Astrocyte (in vitro differentiated cells and primary cell): ENCODE data around the gene CUEDC1. TPM values are rescaled to one million over a fixed set of nuclear protein-coding genes. Genes with fewer than 3 reads are reported as not detected.

Experiments used
- DNase-seq: peaks from one replicate; pipeline ENCODE4 v3.0.0-alpha.2; 2010; ENCODE audit warnings: low read depth
- FAIRE-seq: peaks from 2 replicates; lab custom pipeline; 2011; peaks lifted over from hg19 to GRCh38; lab: Jason Lieb, UNC
- H2AFZ ChIP-seq: 2 replicates; pipeline ENCODE4 v1.6.0; 2012; ENCODE audit warnings: low read depth, low read length, inconsistent platforms
- H3K27ac ChIP-seq: 2 replicates; pipeline ENCODE4 v1.5.1; 2011; ENCODE audit warnings: low read depth, low read length, inconsistent platforms
- H3K27me3 ChIP-seq: 2 replicates; pipeline ENCODE4 v1.6.0; 2011; ENCODE audit warnings: low read length, inconsistent platforms; ENCODE audit not compliant: insufficient read depth
- H3K36me3 ChIP-seq: 2 replicates; pipeline ENCODE4 v1.5.1; 2011; ENCODE audit warnings: low read length, inconsistent platforms; ENCODE audit not compliant: insufficient read depth
- H3K4me1 ChIP-seq: 2 replicates; pipeline ENCODE4 v1.5.1; 2011; ENCODE audit warnings: low read length, inconsistent platforms; ENCODE audit not compliant: insufficient read depth
- H3K4me2 ChIP-seq: 2 replicates; pipeline ENCODE4 v1.6.0; 2012; ENCODE audit warnings: low read length, inconsistent platforms
- H3K4me3 ChIP-seq: 2 replicates; pipeline ENCODE4 v1.5.1; 2011; ENCODE audit warnings: low read depth, mild to moderate bottlenecking, low read length, inconsistent platforms; ENCODE audit not compliant: insufficient read depth
- H3K79me2 ChIP-seq: 2 replicates; pipeline ENCODE4 v1.6.0; 2012; ENCODE audit warnings: mild to moderate bottlenecking, low read length, inconsistent platforms; ENCODE audit not compliant: insufficient read depth
- H3K9ac ChIP-seq: 2 replicates; pipeline ENCODE4 v1.6.0; 2012; ENCODE audit warnings: mild to moderate bottlenecking, low read length, inconsistent platforms
- H3K9me3 ChIP-seq: 2 replicates; pipeline ENCODE4 v1.5.1; 2012; ENCODE audit warnings: low read depth, mild to moderate bottlenecking, low read length, inconsistent platforms; ENCODE audit not compliant: insufficient read depth
- H4K20me1 ChIP-seq: 2 replicates; pipeline ENCODE4 v1.6.0; 2012; ENCODE audit warnings: low read length, inconsistent platforms; ENCODE audit not compliant: insufficient read depth
- H3K27ac Mint-ChIP-seq: one replicate; pipeline ENCODE4 v1.8.0; 2021; ENCODE audit warnings: mild to moderate bottlenecking, mixed read lengths; ENCODE audit not compliant: unreplicated experiment
- H3K27me3 Mint-ChIP-seq: one replicate; pipeline ENCODE4 v1.8.0; 2021; ENCODE audit warnings: low read depth, mixed read lengths; ENCODE audit not compliant: unreplicated experiment
- H3K36me3 Mint-ChIP-seq: one replicate; pipeline ENCODE4 v1.8.0; 2021; ENCODE audit warnings: low read depth, mixed read lengths; ENCODE audit not compliant: unreplicated experiment
- H3K4me1 Mint-ChIP-seq: one replicate; pipeline ENCODE4 v1.8.0; 2021; ENCODE audit warnings: low read depth, mixed read lengths; ENCODE audit not compliant: unreplicated experiment
- H3K4me3 Mint-ChIP-seq: one replicate; pipeline ENCODE4 v1.8.0; 2021; ENCODE audit warnings: mild to moderate bottlenecking, moderate library complexity, mixed read lengths; ENCODE audit not compliant: unreplicated experiment
- H3K9me3 Mint-ChIP-seq: one replicate; pipeline ENCODE4 v1.8.0; 2021; ENCODE audit warnings: mild to moderate bottlenecking, mixed read lengths; ENCODE audit not compliant: unreplicated experiment
- CTCF ChIP-seq: IDR thresholded peaks from 2 replicates; pipeline ENCODE4 v1.5.1; 2011; ENCODE audit warnings: low read depth, mild to moderate bottlenecking, inconsistent platforms, low read length, moderate library complexity; ENCODE audit not compliant: insufficient read depth
- EZH2 ChIP-seq: IDR thresholded peaks from 2 replicates; pipeline ENCODE4 v1.6.1; 2012; ENCODE audit warnings: mild to moderate bottlenecking, low read length, inconsistent platforms; ENCODE audit not compliant: insufficient read depth
- total RNA-seq: library from RNA; stranded (reverse); gene quantifications from 2 replicates; pipeline ENCODE4 v1.2.1, GENCODE V29; 2021

Gene CUEDC1
- total RNA-seq, 1 donor from 2014 or later, result 43.7 TPM

- Histone ChIP-seq H3K4me2 (no peak overlapping the region), H3K79me2 (no peaks in the 10 kb centered on the region), H3K4me3 (no peak overlapping the region), H3K4me1 (peaks cover 17% of the 10 kb centered on the region), H4K20me1 (peaks cover 3% of the 10 kb centered on the region), H3K36me3 (no peaks in the 10 kb centered on the region), H3K9ac (no peak overlapping the region), H3K9me3 (no peaks in the 10 kb centered on the region), H2AFZ (no peak overlapping the region), H3K27ac (no peak overlapping the region), H3K27me3 (peaks cover 28% of the 10 kb centered on the region)
- peaks cover 24% of the 10 kb centered on the region for H3K27me3 Mint-ChIP-seq
- no peaks in the 10 kb centered on the region for H3K36me3 Mint-ChIP-seq
- no peaks in the 10 kb centered on the region for H3K9me3 Mint-ChIP-seq
- no peak overlapping the region for H3K4me3 Mint-ChIP-seq
- no peak overlapping the region for H3K27ac Mint-ChIP-seq
- peak; percentile 34 for FAIRE-seq
- no peak for DNase-seq
- H3K4me1 Mint-ChIP-seq, result peaks cover 7% of the 10 kb centered on the region
- TF ChIP-seq EZH2, result no peak
- TF ChIP-seq CTCF, result no peak
Measured at GRCh38 chr17:57814421-57814820, 140.8 kb downstream of the CUEDC1 start.

- Mint-ChIP-seq H3K36me3 (no peaks in the 10 kb centered on the region), H3K27me3 (peaks cover 32% of the 10 kb centered on the region), H3K27ac (no peak overlapping the region), H3K4me3 (no peak overlapping the region), H3K9me3 (peaks cover 2% of the 10 kb centered on the region), H3K4me1 (peaks cover 3% of the 10 kb centered on the region)
- H3K4me1 ChIP-seq, result peaks cover 17% of the 10 kb centered on the region
- DNase-seq (no peak), FAIRE-seq (no peak)
- H3K9me3 ChIP-seq, result no peaks in the 10 kb centered on the region
- H3K27me3 ChIP-seq, result peaks cover 23% of the 10 kb centered on the region
- peaks cover 3% of the 10 kb centered on the region for H4K20me1 ChIP-seq
- H3K4me3 ChIP-seq, result peak overlapping the region; percentile 30
- no peak overlapping the region for H2AFZ ChIP-seq
- H3K9ac ChIP-seq, result no peak overlapping the region
- no peak for TF ChIP-seq EZH2
- no peak for TF ChIP-seq CTCF
- no peak overlapping the region for H3K27ac ChIP-seq
- H3K4me2 ChIP-seq, result peak overlapping the region; percentile 81
- H3K36me3 ChIP-seq, result no peaks in the 10 kb centered on the region
- H3K79me2 ChIP-seq, result no peaks in the 10 kb centered on the region
Measured at GRCh38 chr17:57811638-57812280, 143.5 kb downstream of the CUEDC1 start.

Other genes starting within 250 kb of the CUEDC1 start
- not detected in 2 replicates for gene CCDC182, start 210.1 kb downstream of the CUEDC1 start, total RNA-seq
- gene MRPS23, start 105.4 kb downstream of the CUEDC1 start, total RNA-seq, result 56.9 and 61.3 TPM in 2 replicates
- 42.0 and 50.9 TPM in 2 replicates for gene VEZF1, start 32.8 kb upstream of the CUEDC1 start, total RNA-seq
- 170 and 196 TPM in 2 replicates for gene SRSF1, start 51.8 kb upstream of the CUEDC1 start, total RNA-seq
- 24.9 and 29.4 TPM in 2 replicates for gene DYNLL2, start 128.0 kb upstream of the CUEDC1 start, total RNA-seq
- gene OR4D1, start 193.0 kb upstream of the CUEDC1 start, total RNA-seq, result not detected in 2 replicates
- gene OR4D2, start 211.6 kb upstream of the CUEDC1 start, total RNA-seq, result not detected in 2 replicates
- gene EPX, start 237.3 kb upstream of the CUEDC1 start, total RNA-seq, result not detected in 2 replicates